Mesendoderm (in vitro differentiated cells): ENCODE data around the gene GJC1.

Experiments
- DNase-seq: peaks from one replicate; pipeline ENCODE4 v3.0.0; 2013
- H2AK5ac ChIP-seq: 2 replicates; pipeline ENCODE4 v1.6.1; 2013; ENCODE audit warnings: low read length, inconsistent platforms
- H2BK120ac ChIP-seq: 2 replicates; pipeline ENCODE4 v1.6.1; 2013; ENCODE audit warnings: low read depth, mild to moderate bottlenecking, low read length, moderate library complexity, mixed read lengths
- H2BK15ac ChIP-seq: replicated peaks from 2 replicates; pipeline ENCODE4 v1.6.1; 2013; ENCODE audit warnings: low read depth, mild to moderate bottlenecking, moderate library complexity
- H2BK5ac ChIP-seq: 2 replicates; pipeline ENCODE4 v1.6.1; 2013; ENCODE audit warnings: low read length, inconsistent platforms
- H3K18ac ChIP-seq: 2 replicates; pipeline ENCODE4 v1.6.1; 2013; ENCODE audit warnings: mild to moderate bottlenecking, low read length, mixed read lengths
- H3K23ac ChIP-seq: one replicate; pipeline ENCODE4 v1.6.1; 2013; ENCODE audit warnings: low read length
- H3K27ac ChIP-seq: 2 replicates; pipeline ENCODE4 v1.5.1; 2013; ENCODE audit warnings: low read depth, mild to moderate bottlenecking, inconsistent platforms, low read length, moderate library complexity
- H3K27me3 ChIP-seq: 2 replicates; pipeline ENCODE4 v1.6.1; 2013; ENCODE audit warnings: low read length, control low read depth, mild to moderate bottlenecking, inconsistent platforms; ENCODE audit not compliant: insufficient read depth, poor library complexity
- H3K36me3 ChIP-seq: 2 replicates; pipeline ENCODE4 v1.6.1; 2013; ENCODE audit warnings: low read length, inconsistent platforms; ENCODE audit not compliant: control insufficient read depth, insufficient read depth
- H3K4ac ChIP-seq: one replicate; pipeline ENCODE4 v1.6.1; 2013; ENCODE audit warnings: low read depth, mild to moderate bottlenecking, low read length, moderate library complexity
- H3K4me1 ChIP-seq: 2 replicates; pipeline ENCODE4 v1.6.1; 2013; ENCODE audit warnings: low read depth, low read length, inconsistent platforms; ENCODE audit not compliant: control insufficient read depth
- H3K4me2 ChIP-seq: 2 replicates; pipeline ENCODE4 v1.6.1; 2013; ENCODE audit warnings: low read length
- H3K4me3 ChIP-seq: 2 replicates; pipeline ENCODE4 v1.5.1; 2013; ENCODE audit warnings: mild to moderate bottlenecking, low read length
- H3K56ac ChIP-seq: one replicate; pipeline ENCODE4 v1.6.1; 2013; ENCODE audit warnings: low read length
- H3K79me1 ChIP-seq: 2 replicates; pipeline ENCODE4 v1.6.1; 2013; ENCODE audit warnings: low read length, inconsistent platforms
- H3K79me2 ChIP-seq: 2 replicates; pipeline ENCODE4 v1.6.1; 2013; ENCODE audit warnings: mild to moderate bottlenecking, low read length; ENCODE audit not compliant: control insufficient read depth, insufficient read depth
- H3K9ac ChIP-seq: 2 replicates; pipeline ENCODE4 v1.6.1; 2013; ENCODE audit warnings: low read length, inconsistent platforms
- H4K5ac ChIP-seq: one replicate; pipeline ENCODE4 v1.6.1; 2013; ENCODE audit warnings: low read length
- H4K8ac ChIP-seq: one replicate; pipeline ENCODE4 v1.6.1; 2013; ENCODE audit warnings: low read depth, mild to moderate bottlenecking, control low read depth, low read length, moderate library complexity
- WGBS: extraction: QIAGEN DNeasy Blood & Tissue Kit; methylation state at CpG from one replicate; pipeline ENCODE4 v1.1.7; 2013; ENCODE audit warnings: low lambda C conversion rate, missing lambda C conversion rate; ENCODE audit not compliant: insufficient coverage; ENCODE audit errors: extremely low coverage; 5-methylcytosine and 5-hydroxymethylcytosine counted together

GJC1 gene

DNA sequence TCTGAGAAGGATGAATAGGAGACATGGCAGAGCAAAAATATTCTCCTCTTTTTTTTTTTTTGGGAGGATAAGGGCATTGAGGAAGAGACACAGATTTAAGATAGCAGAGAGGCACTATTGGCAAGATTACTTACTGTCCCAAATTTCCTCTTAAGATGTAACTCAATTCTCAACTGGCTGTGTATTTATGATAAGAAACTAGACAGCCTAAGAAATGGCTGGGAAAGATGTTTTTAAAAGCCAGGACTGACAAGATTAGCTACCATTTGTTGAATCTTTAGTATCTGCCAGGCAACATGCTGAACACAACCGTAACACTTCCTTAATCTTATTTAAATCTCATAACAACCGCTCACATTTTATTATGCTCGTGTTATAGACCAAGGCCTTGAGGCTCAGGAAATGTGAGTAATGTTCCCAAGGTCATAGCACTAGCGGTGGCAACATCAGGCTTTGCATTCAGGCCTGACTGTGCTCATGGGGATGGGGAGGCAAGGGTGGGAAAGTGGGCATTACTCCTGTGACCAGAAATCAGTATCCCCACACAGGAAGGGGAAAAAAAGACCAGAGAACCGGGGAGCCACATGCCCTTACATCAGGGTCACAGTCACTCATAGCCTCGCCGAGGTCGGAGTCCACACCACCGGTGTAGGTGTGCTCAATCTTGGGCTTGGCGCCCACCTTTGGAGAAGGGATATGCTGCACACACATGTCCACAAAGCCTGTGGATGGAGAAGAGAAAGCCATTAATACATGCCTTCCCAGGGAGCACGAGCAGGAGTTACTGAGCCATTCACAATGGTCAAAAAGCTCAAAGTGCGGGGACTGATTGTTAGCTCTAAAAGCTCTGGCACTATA is 33.2 kb upstream of the GJC1 start:
- H3K9ac ChIP-seq, result no peak overlapping the region
- H3K4me3 ChIP-seq, result no peak overlapping the region
- H3K36me3 ChIP-seq, result peaks cover 22% of the 10 kb centered on the region
- H3K4me2 ChIP-seq, result no peak overlapping the region
- H2BK120ac ChIP-seq, result no peak overlapping the region
- no peak overlapping the region for H3K23ac ChIP-seq
- no peak overlapping the region for H2BK5ac ChIP-seq
- H2AK5ac ChIP-seq, result no peak overlapping the region
- no peaks in the 10 kb centered on the region for H3K79me2 ChIP-seq
- no peak overlapping the region for H3K18ac ChIP-seq
- H3K4me1 ChIP-seq, result no peaks in the 10 kb centered on the region
- no peak overlapping the region for H3K56ac ChIP-seq
- WGBS, result 100% methylated on average over 3 of the region's 12 CpGs
- no peak overlapping the region for H3K4ac ChIP-seq
- H4K8ac ChIP-seq, result no peak overlapping the region
- no peak overlapping the region for H2BK15ac ChIP-seq
- no peaks in the 10 kb centered on the region for H3K27me3 ChIP-seq
- H4K5ac ChIP-seq, result no peak overlapping the region
- no peaks in the 10 kb centered on the region for H3K79me1 ChIP-seq
- H3K27ac ChIP-seq, result no peak overlapping the region
- no peak for DNase-seq

DNA sequence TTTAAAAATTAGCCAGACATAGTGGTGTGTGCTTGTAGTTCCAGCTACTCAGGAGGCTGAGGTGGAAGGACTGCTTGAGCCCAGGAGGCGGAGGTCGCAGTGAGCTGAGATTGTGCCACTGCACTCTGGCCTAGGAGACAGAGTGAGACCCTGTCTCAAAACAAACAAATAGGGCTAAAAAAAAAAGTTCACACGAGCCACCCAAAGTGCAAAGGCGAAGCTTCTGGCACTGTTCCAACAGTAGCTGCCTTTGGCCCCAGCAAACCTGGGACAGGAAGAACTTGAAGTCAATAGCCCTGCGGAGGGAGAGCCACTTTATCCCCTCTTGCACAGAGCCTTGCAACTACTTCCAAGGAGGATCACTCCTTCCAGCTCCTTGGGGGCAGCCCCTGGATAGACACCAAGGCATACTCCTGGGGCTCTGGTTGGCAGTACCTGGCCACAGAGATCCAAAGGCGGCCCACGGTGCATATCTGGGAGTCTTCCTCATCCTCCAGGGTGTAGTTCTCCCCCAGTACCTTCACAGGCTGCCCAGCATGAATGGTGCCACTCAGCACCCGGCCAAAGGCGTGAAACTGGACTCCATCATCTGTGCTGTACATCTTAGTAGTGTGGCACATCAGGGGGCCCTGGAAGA is 32.3 kb upstream of the GJC1 start:
- Histone ChIP-seq H3K56ac (no peak overlapping the region), H2BK5ac (no peak overlapping the region), H3K4ac (no peak overlapping the region), H2AK5ac (no peak overlapping the region), H3K23ac (no peak overlapping the region), H3K4me3 (no peak overlapping the region), H4K5ac (no peak overlapping the region), H3K4me1 (no peaks in the 10 kb centered on the region), H3K79me1 (no peaks in the 10 kb centered on the region), H4K8ac (no peak overlapping the region), H3K4me2 (no peak overlapping the region), H3K36me3 (peaks cover 20% of the 10 kb centered on the region), H2BK15ac (no peak overlapping the region), H3K27ac (no peak overlapping the region), H3K9ac (no peak overlapping the region), H2BK120ac (no peak overlapping the region), H3K18ac (no peak overlapping the region), H3K79me2 (no peaks in the 10 kb centered on the region), H3K27me3 (no peaks in the 10 kb centered on the region)
- DNase-seq, result no peak
- WGBS, result no CpG with 5 or more reads among the region's 9 CpGs

DNA sequence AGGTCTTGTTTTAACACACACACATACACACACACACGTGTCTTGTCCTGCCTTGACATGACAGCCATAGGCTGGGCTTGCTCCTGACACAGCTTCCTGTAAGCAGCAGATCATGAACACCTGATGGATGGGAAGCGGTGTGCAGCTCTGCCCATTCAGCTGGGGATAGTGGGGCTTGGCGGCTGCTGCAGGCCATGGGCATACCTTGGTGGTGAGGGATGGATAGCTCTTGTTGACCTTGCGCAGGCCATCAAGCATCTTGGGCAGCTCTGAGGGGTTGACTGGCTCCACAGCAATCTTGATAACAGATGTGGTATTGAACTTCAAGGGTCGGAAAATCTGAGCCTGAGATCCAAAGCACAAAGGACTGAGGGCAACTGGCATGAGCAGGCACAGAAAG is 29.6 kb upstream of the GJC1 start:
- H3K27ac ChIP-seq, result no peak overlapping the region
- WGBS, result no CpG with 5 or more reads among the region's 5 CpGs

DNA sequence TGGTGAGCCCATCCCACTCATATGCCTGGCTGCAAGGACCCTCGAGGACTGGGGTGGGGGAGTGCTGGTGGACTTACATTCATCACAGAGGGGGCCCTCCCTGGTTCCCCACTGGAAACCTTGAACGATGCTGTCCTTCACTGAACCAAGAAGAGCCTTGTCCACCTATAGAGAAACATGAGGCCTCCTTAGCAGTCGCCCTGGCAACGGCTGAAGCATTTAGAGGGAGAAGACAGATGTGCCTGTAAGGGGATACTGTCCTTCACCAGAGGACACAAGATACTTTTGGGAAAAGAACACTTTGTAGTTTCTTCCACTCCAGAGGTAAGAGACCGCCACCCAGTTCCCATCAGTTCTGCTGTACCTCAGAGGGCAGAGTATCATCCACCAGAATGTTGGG is 24.1 kb upstream of the GJC1 start:
- no peak overlapping the region for H3K9ac ChIP-seq
- no peak overlapping the region for H3K4me2 ChIP-seq
- no peak overlapping the region for H3K4me3 ChIP-seq
- no peak overlapping the region for H3K27ac ChIP-seq
- H3K4ac ChIP-seq, result no peak overlapping the region
- no peak overlapping the region for H3K23ac ChIP-seq
- no CpG with 5 or more reads among the region's 5 CpGs for WGBS
- no peak overlapping the region for H4K5ac ChIP-seq
- H3K27me3 ChIP-seq, result no peaks in the 10 kb centered on the region
- H3K79me1 ChIP-seq, result no peaks in the 10 kb centered on the region
- H3K4me1 ChIP-seq, result no peaks in the 10 kb centered on the region
- no peak overlapping the region for H4K8ac ChIP-seq
- H2BK120ac ChIP-seq, result no peak overlapping the region
- H2BK5ac ChIP-seq, result no peak overlapping the region
- no peak overlapping the region for H2AK5ac ChIP-seq
- no peak for DNase-seq
- no peaks in the 10 kb centered on the region for H3K79me2 ChIP-seq
- H3K18ac ChIP-seq, result no peak overlapping the region
- no peak overlapping the region for H3K56ac ChIP-seq
- H3K36me3 ChIP-seq, result peaks cover 27% of the 10 kb centered on the region
- no peak overlapping the region for H2BK15ac ChIP-seq

More for the DNA sequence above, 29.6 kb upstream of the GJC1 start:
- no peak overlapping the region for H4K8ac ChIP-seq
- no peak overlapping the region for H3K18ac ChIP-seq
- H2AK5ac ChIP-seq, result no peak overlapping the region
- H2BK15ac ChIP-seq, result no peak overlapping the region
- H3K4me2 ChIP-seq, result no peak overlapping the region
- H3K36me3 ChIP-seq, result peaks cover 25% of the 10 kb centered on the region
- H3K9ac ChIP-seq, result no peak overlapping the region
- H2BK120ac ChIP-seq, result no peak overlapping the region
- H3K4me3 ChIP-seq, result no peak overlapping the region
- H3K79me2 ChIP-seq, result no peaks in the 10 kb centered on the region
- no peak for DNase-seq
- H3K4ac ChIP-seq, result no peak overlapping the region
- H3K79me1 ChIP-seq, result no peaks in the 10 kb centered on the region
- H3K23ac ChIP-seq, result no peak overlapping the region
- H3K27me3 ChIP-seq, result no peaks in the 10 kb centered on the region
- no peak overlapping the region for H4K5ac ChIP-seq
- H2BK5ac ChIP-seq, result no peak overlapping the region
- no peaks in the 10 kb centered on the region for H3K4me1 ChIP-seq
- no peak overlapping the region for H3K56ac ChIP-seq

DNA sequence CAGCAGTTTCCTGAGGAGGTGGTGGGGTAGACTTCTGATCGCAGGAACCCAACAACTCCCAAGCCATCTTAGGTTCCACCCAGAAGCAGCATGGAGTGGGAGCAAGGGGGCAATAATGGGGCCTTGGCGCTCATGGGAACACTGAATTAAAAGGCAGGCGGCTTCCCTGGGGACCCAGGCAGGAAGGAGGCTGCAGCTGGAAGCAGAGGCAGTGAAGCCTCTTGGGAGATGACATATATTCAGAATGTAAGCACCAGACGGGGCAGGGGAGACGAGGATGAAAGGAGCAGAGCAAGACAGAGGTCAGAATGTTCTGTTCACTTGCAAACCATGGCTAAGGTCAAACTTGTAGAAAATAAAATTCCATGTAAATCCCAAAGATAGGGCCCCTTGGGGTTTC is 20.5 kb upstream of the GJC1 start:
- Histone ChIP-seq H3K79me1 (no peaks in the 10 kb centered on the region), H3K4me3 (no peak overlapping the region), H3K56ac (no peak overlapping the region), H3K27me3 (no peaks in the 10 kb centered on the region), H3K27ac (no peak overlapping the region), H4K8ac (no peak overlapping the region), H2BK15ac (no peak overlapping the region), H3K23ac (no peak overlapping the region), H3K18ac (no peak overlapping the region), H3K79me2 (no peaks in the 10 kb centered on the region), H4K5ac (no peak overlapping the region), H3K4me2 (no peak overlapping the region), H2AK5ac (no peak overlapping the region), H3K4ac (no peak overlapping the region), H3K36me3 (peaks cover 15% of the 10 kb centered on the region), H2BK5ac (no peak overlapping the region), H3K4me1 (no peaks in the 10 kb centered on the region), H2BK120ac (no peak overlapping the region), H3K9ac (no peak overlapping the region)
- WGBS, result no CpG with 5 or more reads among the region's 5 CpGs
- no peak for DNase-seq
